ENCODE results near the gene ANO10. TPM values are rescaled to one million over a fixed set of nuclear protein-coding genes. Genes with fewer than 3 reads are reported as not detected.

The ANO10 gene
- total and polyA plus RNA-seq, 2 of the 8 experiments (the other 6 are each of a cell fraction or from before 2014, with no cell fraction given): 38.0 to 53.2 TPM

- no peak overlapping the region for H2AFZ ChIP-seq (ENCODE audit: low read length)
- POLR2A ChIA-PET (ENCODE audit: partially characterized antibody): interaction anchor here (1.0 kb wide), 1 partner anchor 12 kb away, joined by 3 read pairs; no protein-coding TSS in a partner anchor
- no peak overlapping the region for H2BK12ac ChIP-seq (ENCODE audit: low read depth, low read length)
- no peak overlapping the region for H3K27ac ChIP-seq (ENCODE audit: low read depth, low read length)
- no peak overlapping the region for H4K91ac ChIP-seq (replicated peaks; ENCODE audit: insufficient read length, low read length)
- WGBS, 2 experiments (ENCODE audit: extremely low coverage in 1 of 2, insufficient coverage in 1 of 2, insufficient read length in 1 of 2, insufficient replicate concordance in 2 of 2, low coverage in 1 of 2, low lambda C conversion rate in 2 of 2, missing lambda C conversion rate in 1 of 2): 25% methylated on average over 3 of the region's 3 CpGs; no CpG with 5 or more reads in 1 of the 2 experiments
- no peak overlapping the region for H2AK5ac ChIP-seq (ENCODE audit: low read depth, low read length)
- no peak overlapping the region for H2BK5ac ChIP-seq (ENCODE audit: low read depth, low read length)
- H4K20me1 ChIP-seq (replicated peaks in 1 of 2; ENCODE audit: control insufficient read depth in 1 of 2, insufficient read depth in 2 of 2, low read length in 2 of 2): no peaks in the 10 kb centered on the region
- no peak overlapping the region for H2BK15ac ChIP-seq (ENCODE audit: low read length)
- H4K8ac ChIP-seq (ENCODE audit: extremely low read depth, insufficient read depth, low read length): no peak overlapping the region
- no peak overlapping the region for H4K5ac ChIP-seq (ENCODE audit: insufficient read length, low read depth, low read length)
- H3K23me2 ChIP-seq (ENCODE audit: low read depth, low read length): no peaks in the 10 kb centered on the region
- peaks cover 0 to 16% (median 11%) of the 10 kb centered on the region in 4 experiments; a peak in 4 of 7 replicates for H3K4me1 ChIP-seq (replicated peaks in 1 of 4; ENCODE audit: control insufficient read depth in 3 of 4, insufficient read depth in 4 of 4, low read length in 3 of 4)
- H3K4me3 ChIP-seq (ENCODE audit: extremely low read depth in 1 of 4, insufficient read depth in 2 of 4, low read depth in 3 of 4, low read length in 4 of 4): no peak overlapping the region
- H3K27me3 ChIP-seq (replicated peaks in 1 of 4; ENCODE audit: control insufficient read depth in 3 of 4, extremely low read depth in 1 of 4, insufficient read depth in 3 of 4, low read length in 3 of 4): no peaks in the 10 kb centered on the region
- H3K14ac ChIP-seq (ENCODE audit: insufficient read length): no peak overlapping the region
- H3K79me2 ChIP-seq (ENCODE audit: control insufficient read depth in 1 of 2, insufficient read depth in 2 of 2, low read length in 2 of 2): no peaks in the 10 kb centered on the region
- no peaks in the 10 kb centered on the region for H3K36me3 ChIP-seq (ENCODE audit: control insufficient read depth in 2 of 4, insufficient read depth in 4 of 4, low read length in 3 of 4)
- no peak overlapping the region for H3K23ac ChIP-seq (ENCODE audit: insufficient read length)
- peak overlapping the region in 1 of 2 experiments; percentile 12; a peak in 1 of 4 replicates for H3K4me2 ChIP-seq (ENCODE audit: insufficient read depth in 1 of 2, low read depth in 2 of 2, low read length in 2 of 2)
- H3K79me1 ChIP-seq (ENCODE audit: low read depth, low read length): no peaks in the 10 kb centered on the region; the same call in 1 of the 2 replicates
- H3K9ac ChIP-seq (replicated peaks in 1 of 4; ENCODE audit: extremely low read depth in 1 of 4, low read depth in 3 of 4, low read length in 3 of 4): no peak overlapping the region
- FAIRE-seq (peak; percentile 80), DNase-seq (ENCODE audit: low read depth in 1 of 2, low spot score in 2 of 2) (peak in 1 of 2 experiments; percentile 17)
- H3K9me3 ChIP-seq (ENCODE audit: insufficient read depth in 2 of 2, low read depth in 1 of 2, low read length in 1 of 2): no peaks in the 10 kb centered on the region
- TF ChIP-seq RAD21 (IDR thresholded peaks at IDR 0.05 in 1 of 2, conservative IDR thresholded peaks at IDR 0.05 in 1 of 2; ENCODE audit: low read depth in 2 of 2, low read length in 2 of 2) (peak in 1 of 2 experiments; percentile 28; a peak in 2 of 4 replicates), HDAC6 (IDR thresholded peaks at IDR 0.05; ENCODE audit: low read depth, low read length) (no peak), JUN (IDR thresholded peaks at IDR 0.05; ENCODE audit: low read depth, low read length) (no peak), SIN3A (conservative IDR thresholded peaks at IDR 0.05 in 1 of 2, IDR thresholded peaks at IDR 0.05 in 1 of 2; ENCODE audit: low read depth in 1 of 2, low read length in 2 of 2) (0 out of 4 replicates have a peak, but pooled peaks of 1 of the 2 experiments have one; percentile 31), ASH2L (IDR thresholded peaks at IDR 0.05; ENCODE audit: low read length) (no peak)
- H3K4ac ChIP-seq (replicated peaks; ENCODE audit: insufficient read length, low read depth, low read length): no peak overlapping the region
- CTCF ChIA-PET (ENCODE audit: partially characterized antibody): no interaction called here
- no peak overlapping the region for H3K18ac ChIP-seq (ENCODE audit: extremely low read depth, low read length)
- no peak overlapping the region for H2BK20ac ChIP-seq (ENCODE audit: low read length)
- H3K56ac ChIP-seq (replicated peaks; ENCODE audit: insufficient read length, low read depth, low read length): no peak overlapping the region
- H2BK120ac ChIP-seq (replicated peaks; ENCODE audit: low read depth, low read length): no peak overlapping the region
Measured at GRCh38 chr3:43539321-43539720, 82.5 kb downstream of the ANO10 start.

Measured in H1 (cell line).